H1 (cell line): ENCODE results near the gene APLP2. TPM values are rescaled to one million over a fixed set of nuclear protein-coding genes. Genes with fewer than 3 reads are reported as not detected.

Source experiments
- USF2 ChIP-seq: IDR thresholded peaks from 2 replicates; pipeline ENCODE4 v1.6.1; 2011; ENCODE audit warnings: low read length, improper control_type of control experiment
- polyA plus RNA-seq, 7 experiments: library from polyadenylated mRNA; depleted of rRNA in 3 of 7; stranded (reverse) in 5 of 7; unstranded in 2 of 7; fragments of >200 nt in 5 of 7; fragments of 200-250 nt in 2 of 7; gene quantifications; 1 replicate in 5 of 7; 2 replicates in 1 of 7; 4 replicates in 1 of 7; pipeline versions ENCODE4 v1.2.1 to v1.2.3, GENCODE V29; 2011 to 2013; ENCODE audit warnings: missing spikeins in 2 of 7, mixed read lengths in 2 of 7
- total RNA-seq: library from RNA; stranded (reverse); fragmentation: NEBNext Ultra II Directional; extraction: Animal tissue kit (Norgen Biotek cat#: 25700); gene quantifications from 2 replicates; pipeline ENCODE4 v1.2.1, GENCODE V29; 2021

APLP2 gene
- total and polyA plus RNA-seq, 2 of the 8 experiments (the other 6 are each of a cell fraction or from before 2014, with no cell fraction given): 222 to 315 TPM

GRCh38 chr11:130124096-130124495 is 54.4 kb downstream of the APLP2 start (continued):
- no peak for TF ChIP-seq USF2
